HepG2 (cell line): ENCODE data around the gene ZNF10. TPM values are rescaled to one million over a fixed set of nuclear protein-coding genes. Genes with fewer than 3 reads are reported as not detected.

Experiments used
- AGO1 ChIP-seq: fragments of 200-400 bp; formaldehyde crosslinking; IDR thresholded peaks from 2 replicates; pipeline ENCODE4 v1.6.1; 2017; ENCODE audit warnings: mild to moderate bottlenecking, low read depth, low read length, moderate library complexity; ENCODE audit not compliant: poor library complexity, severe bottlenecking
- ATM ChIP-seq: fragments of 450-650 bp; IDR thresholded peaks from 2 replicates; pipeline ENCODE4 v1.7.1; 2017; ENCODE audit warnings: mild to moderate bottlenecking, borderline replicate concordance
- DMTF1 ChIP-seq: sonication (generic); formaldehyde crosslinking; IDR thresholded peaks from 2 replicates; pipeline ENCODE4 v1.4.0; 2020; ENCODE audit warnings: mild to moderate bottlenecking, missing genetic modification reagents
- GATAD2A ChIP-seq: IDR thresholded peaks from 2 replicates; pipeline ENCODE4 v1.6.1; 2016
- GZF1 ChIP-seq: sonication (generic); formaldehyde crosslinking; IDR thresholded peaks from 2 replicates; pipeline ENCODE4 v1.5.1; 2020; ENCODE audit warnings: mild to moderate bottlenecking, missing genetic modification reagents
- HBP1 ChIP-seq: IDR thresholded peaks from 2 replicates; pipeline ENCODE4 v1.6.1; 2016; ENCODE audit warnings: low read depth, control low read depth
- HES4 ChIP-seq: sonication (generic); formaldehyde crosslinking; IDR thresholded peaks from 2 replicates; pipeline ENCODE4 v1.9.0; 2021; ENCODE audit warnings: mild to moderate bottlenecking, missing genetic modification reagents, borderline replicate concordance
- HNRNPK ChIP-seq: fragments of 200-400 bp; formaldehyde crosslinking; IDR thresholded peaks from 2 replicates; pipeline ENCODE4 v1.6.1; 2018; ENCODE audit warnings: low read length, low read depth, moderate library complexity, mild to moderate bottlenecking; ENCODE audit not compliant: poor library complexity, severe bottlenecking
- ONECUT2 ChIP-seq: sonication (generic); formaldehyde crosslinking; IDR thresholded peaks from 2 replicates; pipeline ENCODE4 v1.4.0; 2020; ENCODE audit warnings: missing genetic modification reagents
- RFXAP ChIP-seq: sonication (generic); formaldehyde crosslinking; IDR thresholded peaks from 2 replicates; pipeline ENCODE4 v1.4.0; 2020; ENCODE audit warnings: missing genetic modification reagents, borderline replicate concordance
- SETDB1 ChIP-seq: sonication (generic); formaldehyde crosslinking; IDR thresholded peaks from 2 replicates; pipeline ENCODE4 v1.5.1; 2020; ENCODE audit warnings: missing genetic modification reagents, mild to moderate bottlenecking, borderline replicate concordance
- SIX1 ChIP-seq: sonication (generic); formaldehyde crosslinking; IDR thresholded peaks from 2 replicates; pipeline ENCODE4 v1.4.0; 2020; ENCODE audit warnings: missing genetic modification reagents, borderline replicate concordance
- ZC3H4 ChIP-seq: sonication (generic); formaldehyde crosslinking; IDR thresholded peaks from 2 replicates; pipeline ENCODE4 v1.4.0; 2020; ENCODE audit warnings: missing genetic modification reagents, borderline replicate concordance
- ZMAT3 ChIP-seq: sonication (generic); formaldehyde crosslinking; conservative IDR thresholded peaks from 2 replicates; pipeline ENCODE4 v1.7.0; 2021; ENCODE audit warnings: missing genetic modification reagents
- ZNF30 ChIP-seq: sonication (generic); formaldehyde crosslinking; IDR thresholded peaks from 2 replicates; pipeline ENCODE4 v1.5.0; 2020; ENCODE audit warnings: mild to moderate bottlenecking, missing genetic modification reagents
- ZNF737 ChIP-seq: sonication (generic); formaldehyde crosslinking; IDR thresholded peaks from 2 replicates; pipeline ENCODE4 v1.5.0; 2020; ENCODE audit warnings: missing genetic modification reagents, mild to moderate bottlenecking, borderline replicate concordance
- polyA plus RNA-seq, 8 experiments: library from polyadenylated mRNA; depleted of rRNA in 3 of 8; stranded (reverse) in 7 of 8; unstranded in 1 of 8; fragments of >200 nt; fragmentation: Illumina TruSeq in 4 of 8; extraction: Trizol in 4 of 8; gene quantifications; 2 replicates each; pipeline versions ENCODE4 v1.2.1 to v1.2.3, GENCODE V29; 2011 to 2016; ENCODE audit warnings: low read depth in 4 of 8, missing spikeins in 1 of 8, mixed read lengths in 1 of 8; ENCODE audit not compliant: insufficient read depth in 1 of 8
- total RNA-seq, 5 experiments: library from RNA; depleted of rRNA; stranded (reverse); fragments of >200 nt; fragmentation: Illumina TruSeq; extraction: Trizol; gene quantifications; 2 replicates each; pipeline ENCODE4 v1.2.3, GENCODE V29; 2016; ENCODE audit warnings: low read depth in 1 of 5
- TF ChIP-seq, protein P1 (sequence below): sonication (generic); formaldehyde crosslinking; IDR thresholded peaks from 2 replicates; pipeline ENCODE4 v1.4.0; 2020; ENCODE audit warnings: missing genetic modification reagents
- TF ChIP-seq, protein P2 (sequence below): IDR thresholded peaks from 2 replicates; pipeline ENCODE4 v1.6.1; 2016; ENCODE audit warnings: low read depth, borderline replicate concordance
- TF ChIP-seq, protein P3 (sequence below): sonication (generic); formaldehyde crosslinking; IDR thresholded peaks from 2 replicates; pipeline ENCODE4 v1.4.0; 2020; ENCODE audit warnings: mild to moderate bottlenecking, low read depth, missing genetic modification reagents
- TF ChIP-seq, protein P4 (sequence below): sonication (generic); formaldehyde crosslinking; IDR thresholded peaks from 2 replicates; pipeline ENCODE4 v1.8.0; 2022; ENCODE audit warnings: mild to moderate bottlenecking, missing genetic modification reagents; ENCODE audit not compliant: insufficient replicate concordance

ZNF10 gene
- total and polyA plus RNA-seq, 2 of the 13 experiments (the other 11 are each of a cell fraction or from before 2014, with no cell fraction given), result 2.9 to 6.5 TPM

DNA sequence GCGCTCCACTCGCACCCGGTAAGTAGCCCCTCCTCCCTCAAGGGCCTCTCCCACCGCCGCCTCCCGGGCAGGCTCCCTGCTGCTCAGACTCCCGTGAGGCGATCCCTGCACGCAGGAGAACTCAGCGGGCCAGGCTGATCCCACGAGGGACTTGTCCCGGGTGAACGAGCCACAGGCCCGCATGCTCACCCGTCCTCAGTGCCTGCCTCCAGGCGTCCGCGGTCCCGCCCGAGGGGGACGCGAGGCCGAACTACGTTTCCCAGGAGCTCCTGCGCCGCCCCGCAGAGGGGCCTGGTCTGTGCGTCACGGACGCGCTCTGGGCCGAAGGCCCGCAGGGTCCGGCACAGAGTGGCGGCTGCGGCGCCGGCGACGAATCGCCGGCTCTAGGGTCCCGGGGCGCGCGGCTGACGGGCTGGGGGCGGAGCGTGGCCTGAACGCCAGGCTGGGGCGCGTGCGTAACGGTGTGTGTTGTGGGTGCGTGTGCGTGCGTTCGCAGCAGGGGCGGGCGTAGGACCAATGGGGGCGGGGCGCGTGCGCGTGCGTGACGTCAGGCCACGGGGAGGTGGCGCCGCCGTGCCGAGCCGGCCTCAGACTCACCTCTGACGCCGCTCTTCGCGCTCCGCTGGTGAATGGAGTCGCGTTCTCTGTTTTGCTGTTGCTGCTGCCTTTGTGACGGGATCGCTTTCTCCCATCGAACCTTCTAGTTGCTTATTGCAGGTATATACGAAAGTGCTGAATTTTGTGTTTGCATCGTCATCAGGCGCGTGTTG lies at the start of gene ZNF10, which contains the start of gene ZNF891 (continued):
- TF ChIP-seq ZC3H4 (CRISPR knock-in tag) (no peak), SIX1 (CRISPR knock-in tag) (no peak), HNRNPK (peak; percentile 89), DMTF1 (CRISPR knock-in tag) (no peak), ZNF737 (CRISPR knock-in tag) (no peak), HBP1 (0 out of 2 replicates have a peak, but pooled peaks have one; percentile 82), ZNF30 (CRISPR knock-in tag) (0 out of 2 replicates have a peak, but pooled peaks have one; percentile 62), GATAD2A (peak; percentile 2; the same call in 1 of the 2 replicates), HES4 (CRISPR knock-in tag) (peak; percentile 42; the same call in 1 of the 2 replicates), AGO1 (no peak), GZF1 (CRISPR knock-in tag) (0 out of 2 replicates have a peak, but pooled peaks have one; percentile 27), ATM (no peak), ZMAT3 (peak; percentile 93; the same call in 1 of the 2 replicates), RFXAP (CRISPR knock-in tag) (peak; percentile 81), SETDB1 (CRISPR knock-in tag) (no peak), ONECUT2 (no peak)
- TF ChIP-seq, protein P1, sequence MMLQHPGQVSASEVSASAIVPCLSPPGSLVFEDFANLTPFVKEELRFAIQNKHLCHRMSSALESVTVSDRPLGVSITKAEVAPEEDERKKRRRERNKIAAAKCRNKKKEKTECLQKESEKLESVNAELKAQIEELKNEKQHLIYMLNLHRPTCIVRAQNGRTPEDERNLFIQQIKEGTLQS, result no peak; the same call in none of the 2 replicates
- TF ChIP-seq, protein P2, sequence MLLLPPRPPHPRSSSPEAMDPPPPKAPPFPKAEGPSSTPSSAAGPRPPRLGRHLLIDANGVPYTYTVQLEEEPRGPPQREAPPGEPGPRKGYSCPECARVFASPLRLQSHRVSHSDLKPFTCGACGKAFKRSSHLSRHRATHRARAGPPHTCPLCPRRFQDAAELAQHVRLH (CRISPR knock-in tag), result peak; percentile 48
- TF ChIP-seq, protein P3, sequence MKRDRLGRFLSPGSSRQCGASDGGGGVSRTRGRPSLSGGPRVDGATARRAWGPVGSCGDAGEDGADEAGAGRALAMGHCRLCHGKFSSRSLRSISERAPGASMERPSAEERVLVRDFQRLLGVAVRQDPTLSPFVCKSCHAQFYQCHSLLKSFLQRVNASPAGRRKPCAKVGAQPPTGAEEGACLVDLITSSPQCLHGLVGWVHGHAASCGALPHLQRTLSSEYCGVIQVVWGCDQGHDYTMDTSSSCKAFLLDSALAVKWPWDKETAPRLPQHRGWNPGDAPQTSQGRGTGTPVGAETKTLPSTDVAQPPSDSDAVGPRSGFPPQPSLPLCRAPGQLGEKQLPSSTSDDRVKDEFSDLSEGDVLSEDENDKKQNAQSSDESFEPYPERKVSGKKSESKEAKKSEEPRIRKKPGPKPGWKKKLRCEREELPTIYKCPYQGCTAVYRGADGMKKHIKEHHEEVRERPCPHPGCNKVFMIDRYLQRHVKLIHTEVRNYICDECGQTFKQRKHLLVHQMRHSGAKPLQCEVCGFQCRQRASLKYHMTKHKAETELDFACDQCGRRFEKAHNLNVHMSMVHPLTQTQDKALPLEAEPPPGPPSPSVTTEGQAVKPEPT (CRISPR knock-in tag), result no peak
- TF ChIP-seq, protein P4, sequence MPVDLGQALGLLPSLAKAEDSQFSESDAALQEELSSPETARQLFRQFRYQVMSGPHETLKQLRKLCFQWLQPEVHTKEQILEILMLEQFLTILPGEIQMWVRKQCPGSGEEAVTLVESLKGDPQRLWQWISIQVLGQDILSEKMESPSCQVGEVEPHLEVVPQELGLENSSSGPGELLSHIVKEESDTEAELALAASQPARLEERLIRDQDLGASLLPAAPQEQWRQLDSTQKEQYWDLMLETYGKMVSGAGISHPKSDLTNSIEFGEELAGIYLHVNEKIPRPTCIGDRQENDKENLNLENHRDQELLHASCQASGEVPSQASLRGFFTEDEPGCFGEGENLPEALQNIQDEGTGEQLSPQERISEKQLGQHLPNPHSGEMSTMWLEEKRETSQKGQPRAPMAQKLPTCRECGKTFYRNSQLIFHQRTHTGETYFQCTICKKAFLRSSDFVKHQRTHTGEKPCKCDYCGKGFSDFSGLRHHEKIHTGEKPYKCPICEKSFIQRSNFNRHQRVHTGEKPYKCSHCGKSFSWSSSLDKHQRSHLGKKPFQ (CRISPR knock-in tag), result no peak
